ENCODE measurements around the gene HBZ. TPM values are rescaled to one million over a fixed set of nuclear protein-coding genes. Genes with fewer than 3 reads are reported as not detected.
"Not testable (repeated sequence)": the region's sequence is repeated elsewhere in the genome, so short reads cannot be mapped to it uniquely, and the experiment has no call there.

Gene HBZ
- total and polyA plus RNA-seq, 8 donors, result 0.52 to 8.7 (median 4.2) TPM; not detected in 2

- no peaks in the 10 kb centered on the region for H3K4me1 ChIP-seq
- H3K27me3 ChIP-seq, result peaks cover 0 to 5% of the 10 kb centered on the region in 2 donors
- DNase-seq, result no peak
- no peak for ATAC-seq
- H3K4me3 ChIP-seq, result no peak overlapping the region
- H3K36me3 ChIP-seq, result no peaks in the 10 kb centered on the region
- no peaks in the 10 kb centered on the region for H3K9me3 ChIP-seq
- intact Hi-C loops (cut with DNase I), result no loop called here
- no peak overlapping the region for H3K27ac ChIP-seq
- TF ChIP-seq CTCF (IDR thresholded peaks at IDR 0.05), result no peak
These were observed 9.4 kb upstream of the HBZ start for GRCh38 chr16:143047-143446.

- H3K9me3 ChIP-seq, result no peaks in the 10 kb centered on the region
- H3K27me3 ChIP-seq, result peaks cover 0 to 5% of the 10 kb centered on the region in 2 donors
- H3K4me1 ChIP-seq, result no peaks in the 10 kb centered on the region
- H3K36me3 ChIP-seq, result no peaks in the 10 kb centered on the region
- no peak for ATAC-seq
- TF ChIP-seq CTCF (IDR thresholded peaks at IDR 0.05), result no peak
- no peak overlapping the region for H3K27ac ChIP-seq
- intact Hi-C loops (cut with DNase I), result no loop called here
- DNase-seq, result no peak
- H3K4me3 ChIP-seq, result no peak overlapping the region
These were observed 9.0 kb upstream of the HBZ start for GRCh38 chr16:143456-143855.

DNA sequence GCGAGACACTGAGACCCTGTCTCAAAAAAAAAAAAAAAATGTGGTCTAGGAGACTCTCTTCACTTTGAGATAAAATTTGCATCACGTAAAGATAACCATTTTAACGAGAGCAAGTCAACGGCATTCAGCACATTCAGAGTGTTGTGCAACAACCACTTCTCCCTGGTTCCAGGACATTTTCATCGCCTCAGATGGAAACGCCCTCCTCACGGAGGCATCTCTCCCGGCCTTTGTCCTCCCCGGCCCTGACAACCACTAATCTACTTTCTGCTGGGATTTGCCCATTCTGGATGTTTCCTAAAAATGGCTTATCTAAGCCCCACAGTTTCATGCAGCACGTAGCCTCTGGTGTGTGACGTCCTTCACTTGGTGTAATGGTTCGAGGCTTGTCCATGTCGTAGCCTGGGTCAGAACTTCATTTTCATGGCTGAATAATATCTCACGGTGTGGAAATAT is 7.6 kb upstream of the HBZ start:
- TF ChIP-seq CTCF (IDR thresholded peaks at IDR 0.05), result no peak
- no peak for ATAC-seq

GRCh38 chr16:146646-147045 is 5.8 kb upstream of the HBZ start:
- no peak for TF ChIP-seq CTCF (IDR thresholded peaks at IDR 0.05)

More for the DNA sequence above, 7.6 kb upstream of the HBZ start:
- H3K27ac ChIP-seq, result no peak overlapping the region
- no peaks in the 10 kb centered on the region for H3K36me3 ChIP-seq
- DNase-seq, result no peak
- intact Hi-C loops (cut with DNase I), result no loop called here
- peaks cover 0 to 17% of the 10 kb centered on the region in 2 donors for H3K27me3 ChIP-seq
- H3K4me1 ChIP-seq, result no peaks in the 10 kb centered on the region
- no peaks in the 10 kb centered on the region for H3K9me3 ChIP-seq
- no peak overlapping the region for H3K4me3 ChIP-seq

DNA sequence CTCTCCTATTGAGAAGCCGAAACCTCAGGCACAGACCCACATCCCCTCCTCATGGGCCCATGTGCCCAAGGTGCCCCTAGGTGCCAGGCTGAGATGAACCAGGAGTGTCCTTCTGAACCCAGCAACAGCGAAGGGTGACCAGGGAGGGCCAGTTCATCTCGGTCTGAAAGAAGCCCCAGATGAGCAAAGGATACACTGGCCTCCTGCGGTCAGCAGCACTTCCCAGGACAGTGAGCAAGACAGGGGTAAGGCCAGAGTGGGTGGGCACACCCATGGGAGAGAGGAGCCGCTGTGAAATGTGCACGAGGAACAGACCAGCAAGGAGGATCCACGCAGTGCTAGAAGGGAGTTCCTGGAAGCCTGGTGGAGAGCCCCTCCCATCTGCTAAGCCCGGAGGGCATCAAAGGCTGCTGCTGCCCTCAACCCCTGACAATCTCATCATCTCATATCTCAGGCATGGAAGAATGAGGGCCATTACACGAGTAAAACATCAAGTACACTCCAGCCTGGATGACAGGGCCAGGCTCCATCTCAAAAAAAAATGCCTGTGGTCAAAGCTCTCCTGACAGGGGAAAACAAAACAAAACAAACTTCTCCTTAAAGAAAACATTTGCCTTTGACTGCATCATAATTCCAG is 3.3 kb upstream of the HBZ start:
- no peaks in the 10 kb centered on the region for H3K4me1 ChIP-seq
- peaks cover 0 to 29% of the 10 kb centered on the region in 2 donors for H3K27me3 ChIP-seq
- no peak overlapping the region for H3K4me3 ChIP-seq
- H3K9me3 ChIP-seq, result no peaks in the 10 kb centered on the region
- DNase-seq (no peak), ATAC-seq (no peak)
- no peak for TF ChIP-seq CTCF (IDR thresholded peaks at IDR 0.05)
- no peaks in the 10 kb centered on the region for H3K36me3 ChIP-seq
- no peak overlapping the region for H3K27ac ChIP-seq
- intact Hi-C loops (cut with DNase I), result no loop called here

More at GRCh38 chr16:146646-147045, 5.8 kb upstream of the HBZ start:
- Histone ChIP-seq H3K36me3 (no peaks in the 10 kb centered on the region), H3K4me3 (no peak overlapping the region), H3K27ac (no peak overlapping the region), H3K9me3 (no peaks in the 10 kb centered on the region), H3K4me1 (no peaks in the 10 kb centered on the region), H3K27me3 (peaks cover 0 to 29% of the 10 kb centered on the region in 2 donors)
- intact Hi-C loops (cut with DNase I), result no loop called here
- DNase-seq (no peak), ATAC-seq (no peak)

DNA sequence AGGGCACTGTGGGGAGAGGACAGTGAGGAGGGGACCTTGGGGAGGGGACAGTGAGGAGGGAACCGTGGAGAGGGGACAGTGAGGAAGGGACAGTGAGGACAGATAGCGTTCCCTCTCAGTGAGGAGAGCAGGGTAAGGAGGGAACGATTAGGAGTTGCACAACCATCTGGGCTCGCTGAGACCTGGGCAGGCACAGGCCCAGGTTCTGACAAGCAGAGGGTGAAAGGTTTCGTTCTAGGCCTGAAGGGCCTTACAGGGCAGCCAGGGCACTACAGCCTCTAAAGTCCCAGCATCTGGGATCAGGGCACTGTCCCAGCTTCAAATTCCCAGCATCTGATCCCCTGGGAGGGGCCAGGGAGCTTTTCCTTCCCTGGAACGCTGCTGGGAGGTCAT is 681 bp downstream of the HBZ start:
- H3K36me3 ChIP-seq; intact Hi-C loops (cut with DNase I); H3K9me3 ChIP-seq; H3K27ac ChIP-seq; DNase-seq; H3K4me3 ChIP-seq: not testable (repeated sequence)
- H3K4me1 ChIP-seq, result peaks cover 8 to 11% of the 10 kb centered on the region in 2 donors
- ATAC-seq, result peak; percentile 39
- peaks cover 11 to 64% of the 10 kb centered on the region in 2 donors for H3K27me3 ChIP-seq

GRCh38 chr16:153550-154216 is 1.2 kb downstream of the HBZ start:
- H3K4me3 ChIP-seq; H3K9me3 ChIP-seq; intact Hi-C loops (cut with DNase I); DNase-seq; H3K36me3 ChIP-seq; H3K27ac ChIP-seq: not testable (repeated sequence)
- Histone ChIP-seq H3K4me1 (peaks cover 8 to 11% of the 10 kb centered on the region in 2 donors), H3K27me3 (peaks cover 11 to 67% of the 10 kb centered on the region in 2 donors)
- peak; percentile 23 for ATAC-seq
